ENCODE results near the gene C1QC.
"Not testable (repeated sequence)": the region's sequence is repeated elsewhere in the genome, so short reads cannot be mapped to it uniquely, and the experiment has no call there.

C1QC gene

DNA sequence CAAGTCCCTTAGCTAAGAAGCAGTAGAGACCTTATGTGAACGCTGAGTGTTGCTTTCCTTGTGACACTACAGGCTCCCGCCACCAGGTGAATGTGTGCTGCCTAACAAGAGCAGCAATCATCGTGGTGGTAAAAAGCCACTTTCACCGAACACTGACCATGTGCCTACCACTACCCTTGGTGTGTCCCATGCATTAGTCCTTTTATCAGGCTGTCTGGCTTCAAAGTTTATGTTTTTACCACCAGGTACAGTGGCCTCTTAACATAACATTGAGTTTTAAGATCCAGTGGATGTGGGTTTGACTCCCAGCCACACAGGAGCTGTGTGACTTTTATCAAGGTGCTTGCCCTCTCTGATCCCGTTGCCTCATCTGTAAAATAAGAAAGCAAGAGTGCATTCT, 11.3 kb downstream of the C1QC start:
- Histone ChIP-seq H3K27ac (ENCODE audit: low read length) (no peak overlapping the region), H3K36me3 (ENCODE audit: control insufficient read depth, low read depth, low read length) (no peaks in the 10 kb centered on the region), H3K4me3 (ENCODE audit: low read length) (no peak overlapping the region), H3K9me3 (ENCODE audit: control insufficient read depth, low read depth, low read length) (no peaks in the 10 kb centered on the region), H3K4me1 (ENCODE audit: control insufficient read depth, low read depth, low read length) (no peaks in the 10 kb centered on the region), H3K9ac (ENCODE audit: low read length) (no peak overlapping the region), H3K27me3 (ENCODE audit: control insufficient read depth, insufficient read depth, low read length) (no peaks in the 10 kb centered on the region)

DNA sequence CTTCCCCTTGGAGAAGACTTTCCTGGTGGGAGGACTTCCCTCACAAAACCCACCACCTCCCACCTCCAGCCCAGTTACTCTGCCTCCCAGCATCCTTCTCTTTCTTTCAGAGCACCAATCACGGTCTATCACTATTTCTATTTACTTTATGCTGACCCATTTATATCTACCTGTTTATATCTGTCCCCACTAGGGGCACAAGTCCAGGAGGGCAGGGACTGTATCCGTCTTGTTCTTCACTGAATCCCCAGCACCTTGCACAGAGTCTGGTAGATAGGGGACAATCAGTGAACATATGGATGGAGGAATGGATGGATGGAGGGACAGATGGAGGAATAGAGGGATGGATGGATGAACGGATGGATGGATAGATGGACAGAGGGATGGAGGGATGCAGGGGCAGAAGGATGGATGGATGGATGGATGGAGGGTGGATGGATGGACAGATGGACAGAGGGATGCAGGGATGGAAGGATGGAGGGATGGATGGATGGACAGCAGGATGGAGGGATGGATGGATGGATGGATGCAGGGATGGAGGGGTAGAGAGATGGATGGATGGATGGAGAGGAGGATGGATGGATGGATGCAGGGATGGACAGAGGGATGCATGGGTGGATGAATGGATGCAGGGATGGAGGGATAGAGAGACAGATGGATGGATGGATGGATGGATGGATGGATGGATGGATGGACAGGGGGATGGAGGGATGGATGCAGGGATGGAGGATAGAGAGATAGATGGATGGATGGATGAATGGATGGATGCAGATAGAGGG, 15.1 kb downstream of the C1QC start:
- H3K27ac ChIP-seq (ENCODE audit: low read length) = no peak overlapping the region
- no peak overlapping the region for H3K4me3 ChIP-seq (ENCODE audit: low read length)
- H3K9me3 ChIP-seq (ENCODE audit: control insufficient read depth, low read depth, low read length) = no peaks in the 10 kb centered on the region
- no peaks in the 10 kb centered on the region for H3K36me3 ChIP-seq (ENCODE audit: control insufficient read depth, low read depth, low read length)
- H3K27me3 ChIP-seq (ENCODE audit: control insufficient read depth, insufficient read depth, low read length) = no peaks in the 10 kb centered on the region
- no peaks in the 10 kb centered on the region for H3K4me1 ChIP-seq (ENCODE audit: control insufficient read depth, low read depth, low read length)
- H3K9ac ChIP-seq (ENCODE audit: low read length) = no peak overlapping the region

DNA sequence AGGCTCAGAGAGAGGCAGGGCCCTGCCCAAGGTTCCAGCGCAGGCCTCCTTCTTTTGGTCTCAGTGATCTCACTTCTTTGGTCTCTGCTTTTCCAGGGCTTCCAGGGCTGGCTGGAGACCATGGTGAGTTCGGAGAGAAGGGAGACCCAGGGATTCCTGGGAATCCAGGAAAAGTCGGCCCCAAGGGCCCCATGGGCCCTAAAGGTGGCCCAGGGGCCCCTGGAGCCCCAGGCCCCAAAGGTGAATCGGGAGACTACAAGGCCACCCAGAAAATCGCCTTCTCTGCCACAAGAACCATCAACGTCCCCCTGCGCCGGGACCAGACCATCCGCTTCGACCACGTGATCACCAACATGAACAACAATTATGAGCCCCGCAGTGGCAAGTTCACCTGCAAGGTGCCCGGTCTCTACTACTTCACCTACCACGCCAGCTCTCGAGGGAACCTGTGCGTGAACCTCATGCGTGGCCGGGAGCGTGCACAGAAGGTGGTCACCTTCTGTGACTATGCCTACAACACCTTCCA, 17.3 kb downstream of the C1QC start:
- Histone ChIP-seq H3K27me3 (ENCODE audit: control insufficient read depth, insufficient read depth, low read length) (no peaks in the 10 kb centered on the region), H3K27ac (ENCODE audit: low read length) (no peak overlapping the region), H3K9ac (ENCODE audit: low read length) (no peak overlapping the region), H3K4me3 (ENCODE audit: low read length) (no peak overlapping the region), H3K36me3 (ENCODE audit: control insufficient read depth, low read depth, low read length) (no peaks in the 10 kb centered on the region), H3K9me3 (ENCODE audit: control insufficient read depth, low read depth, low read length) (no peaks in the 10 kb centered on the region), H3K4me1 (ENCODE audit: control insufficient read depth, low read depth, low read length) (no peaks in the 10 kb centered on the region)

DNA sequence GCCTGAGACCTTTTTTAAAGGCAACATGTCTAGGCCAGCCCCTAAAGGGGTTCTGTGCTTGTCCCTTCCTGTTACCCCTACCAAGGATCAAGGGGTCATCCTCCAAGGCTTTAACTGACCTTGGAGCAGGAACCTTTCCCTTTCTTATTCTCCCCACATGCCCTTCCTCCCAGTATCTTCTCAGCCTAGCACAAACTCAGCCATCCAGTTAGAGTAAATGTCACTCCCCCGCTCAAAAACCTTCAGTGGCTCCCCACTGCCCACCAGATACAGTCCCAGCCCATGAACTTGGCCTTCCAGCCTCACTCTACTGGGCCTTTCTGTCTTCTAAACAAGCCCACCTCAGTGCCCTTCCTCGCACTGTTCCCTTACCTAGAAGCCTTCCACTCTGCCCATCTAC, 18.4 kb downstream of the C1QC start:
- Histone ChIP-seq H3K4me3 (ENCODE audit: low read length) (no peak overlapping the region), H3K27me3 (ENCODE audit: control insufficient read depth, insufficient read depth, low read length) (no peaks in the 10 kb centered on the region), H3K9me3 (ENCODE audit: control insufficient read depth, low read depth, low read length) (no peaks in the 10 kb centered on the region), H3K4me1 (ENCODE audit: control insufficient read depth, low read depth, low read length) (no peaks in the 10 kb centered on the region), H3K27ac (ENCODE audit: low read length) (no peak overlapping the region), H3K9ac (ENCODE audit: low read length) (no peak overlapping the region), H3K36me3 (ENCODE audit: control insufficient read depth, low read depth, low read length) (no peaks in the 10 kb centered on the region)

DNA sequence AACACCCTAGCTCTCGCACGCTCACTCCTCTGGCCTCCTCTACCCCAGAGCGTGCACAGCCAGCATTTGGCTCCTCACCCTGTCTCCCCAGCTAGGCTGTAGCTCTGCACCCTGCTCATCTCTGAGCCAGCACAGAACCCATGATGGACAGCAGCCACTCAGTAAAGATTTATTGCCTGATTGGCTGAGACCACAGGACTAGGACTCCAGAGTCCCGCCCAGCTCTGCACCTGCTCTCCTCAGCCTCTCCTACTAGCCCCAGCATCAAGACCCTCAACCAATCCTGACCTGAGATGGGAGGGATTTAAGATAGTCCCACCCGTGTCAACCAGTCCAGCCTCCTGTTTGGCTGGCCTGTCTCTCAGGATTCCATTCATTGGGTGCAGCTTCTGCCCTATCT, 18.9 kb downstream of the C1QC start:
- Histone ChIP-seq H3K4me1 (ENCODE audit: control insufficient read depth, low read depth, low read length) (no peaks in the 10 kb centered on the region), H3K27ac (ENCODE audit: low read length) (no peak overlapping the region), H3K9ac (ENCODE audit: low read length) (no peak overlapping the region), H3K27me3 (ENCODE audit: control insufficient read depth, insufficient read depth, low read length) (no peaks in the 10 kb centered on the region), H3K9me3 (ENCODE audit: control insufficient read depth, low read depth, low read length) (no peaks in the 10 kb centered on the region), H3K36me3 (ENCODE audit: control insufficient read depth, low read depth, low read length) (no peaks in the 10 kb centered on the region), H3K4me3 (ENCODE audit: low read length) (no peak overlapping the region)

DNA sequence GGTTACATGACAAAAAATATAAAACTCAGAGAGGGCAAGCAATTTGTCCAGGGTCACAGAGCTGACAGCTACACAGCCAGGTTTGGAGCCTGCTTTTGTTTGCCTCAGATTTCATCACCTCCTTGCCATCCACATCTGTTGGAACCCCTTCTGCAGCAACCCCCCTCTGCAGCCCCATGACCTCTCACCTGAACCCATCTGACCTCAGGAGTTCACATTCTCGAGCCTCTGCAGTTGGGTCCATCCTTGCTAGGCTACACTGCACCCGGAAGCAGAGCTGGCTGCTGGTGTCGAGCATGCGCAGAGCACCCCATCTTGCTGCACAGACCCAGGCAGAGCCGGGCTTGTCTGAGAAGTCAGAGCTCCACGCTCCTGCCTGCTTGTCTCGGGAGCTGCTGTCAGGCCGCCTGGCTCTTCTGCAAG, 19.6 kb downstream of the C1QC start:
- no peak overlapping the region for H3K27ac ChIP-seq (ENCODE audit: low read length)
- H3K9ac ChIP-seq (ENCODE audit: low read length) = no peak overlapping the region
- no peaks in the 10 kb centered on the region for H3K36me3 ChIP-seq (ENCODE audit: control insufficient read depth, low read depth, low read length)
- no peaks in the 10 kb centered on the region for H3K9me3 ChIP-seq (ENCODE audit: control insufficient read depth, low read depth, low read length)
- no peaks in the 10 kb centered on the region for H3K27me3 ChIP-seq (ENCODE audit: control insufficient read depth, insufficient read depth, low read length)
- H3K4me3 ChIP-seq (ENCODE audit: low read length) = no peak overlapping the region
- no peaks in the 10 kb centered on the region for H3K4me1 ChIP-seq (ENCODE audit: control insufficient read depth, low read depth, low read length)

DNA sequence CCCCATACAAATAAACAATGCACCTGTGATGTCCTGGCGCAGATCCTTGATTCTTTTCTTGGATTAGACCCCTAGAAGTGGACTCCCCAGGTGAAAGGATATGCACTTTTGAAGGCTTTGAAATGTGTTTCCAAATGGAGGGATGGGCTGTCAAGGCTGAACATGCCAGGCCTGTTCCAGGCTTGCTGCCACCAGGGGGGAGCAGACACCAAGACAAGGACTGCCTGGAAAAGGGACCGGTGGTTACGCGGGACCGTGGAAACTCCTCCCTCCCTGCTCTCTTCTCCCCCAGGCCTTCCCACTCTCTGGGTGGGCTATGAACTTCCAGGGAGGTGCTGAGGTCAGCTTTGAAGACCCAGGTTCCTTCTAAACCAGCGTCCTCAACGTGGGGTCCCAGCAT, 22.3 kb downstream of the C1QC start:
- H3K9ac ChIP-seq (ENCODE audit: low read length) = no peak overlapping the region
- no peaks in the 10 kb centered on the region for H3K4me1 ChIP-seq (ENCODE audit: control insufficient read depth, low read depth, low read length)
- H3K4me3 ChIP-seq (ENCODE audit: low read length) = no peak overlapping the region
- no peaks in the 10 kb centered on the region for H3K36me3 ChIP-seq (ENCODE audit: control insufficient read depth, low read depth, low read length)
- H3K27ac ChIP-seq (ENCODE audit: low read length) = no peak overlapping the region
- H3K9me3 ChIP-seq (ENCODE audit: control insufficient read depth, low read depth, low read length) = no peaks in the 10 kb centered on the region
- H3K27me3 ChIP-seq (ENCODE audit: control insufficient read depth, insufficient read depth, low read length) = no peaks in the 10 kb centered on the region

DNA sequence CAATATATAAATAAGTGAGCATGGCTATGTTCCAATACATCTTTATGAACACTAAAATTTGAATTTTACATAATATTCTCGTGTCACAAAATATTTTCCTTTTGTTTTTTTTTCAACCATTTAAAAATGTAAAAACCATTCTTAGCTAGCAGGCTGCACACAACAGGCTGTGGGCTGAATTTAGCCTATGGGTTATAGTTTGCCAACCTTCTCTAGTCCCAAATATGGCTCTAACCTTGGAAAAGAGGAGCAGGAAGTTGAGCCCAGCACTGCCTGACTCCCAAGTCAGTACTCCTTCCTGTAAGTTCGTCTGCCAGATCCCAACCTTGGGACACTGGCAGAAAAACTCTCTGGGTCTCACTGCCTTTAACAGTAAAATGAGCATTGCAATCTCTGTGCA, 23.0 kb downstream of the C1QC start:
- Histone ChIP-seq H3K4me1 (ENCODE audit: control insufficient read depth, low read depth, low read length) (no peaks in the 10 kb centered on the region), H3K9me3 (ENCODE audit: control insufficient read depth, low read depth, low read length) (no peaks in the 10 kb centered on the region), H3K27me3 (ENCODE audit: control insufficient read depth, insufficient read depth, low read length) (no peaks in the 10 kb centered on the region), H3K9ac (ENCODE audit: low read length) (no peak overlapping the region), H3K4me3 (ENCODE audit: low read length) (no peak overlapping the region), H3K27ac (ENCODE audit: low read length) (no peak overlapping the region), H3K36me3 (ENCODE audit: control insufficient read depth, low read depth, low read length) (no peaks in the 10 kb centered on the region)

DNA sequence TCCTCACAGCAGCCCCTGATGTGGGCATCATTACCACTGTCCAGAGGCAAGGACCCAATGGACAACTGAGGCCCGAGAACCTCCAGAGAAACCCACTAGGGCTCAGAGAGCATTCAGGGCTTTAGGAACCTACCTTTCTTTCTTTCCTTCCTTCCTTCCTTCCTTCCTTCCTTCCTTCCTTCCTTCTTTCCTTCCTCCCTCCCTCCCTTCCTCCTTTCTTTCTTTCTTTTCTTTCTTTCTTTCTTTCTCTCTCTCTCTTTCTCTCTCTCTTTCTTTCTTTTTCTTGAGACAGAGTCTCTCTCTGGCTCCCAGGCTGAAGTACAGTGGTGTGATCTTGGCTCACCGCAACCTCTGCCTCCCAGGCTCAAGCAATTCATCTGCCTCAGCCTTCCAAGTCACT, 25.4 kb downstream of the C1QC start:
- H3K36me3 ChIP-seq (ENCODE audit: control insufficient read depth, low read depth, low read length); H3K4me3 ChIP-seq (ENCODE audit: low read length); H3K27ac ChIP-seq (ENCODE audit: low read length); H3K4me1 ChIP-seq (ENCODE audit: control insufficient read depth, low read depth, low read length); H3K27me3 ChIP-seq (ENCODE audit: control insufficient read depth, insufficient read depth, low read length); H3K9ac ChIP-seq (ENCODE audit: low read length); H3K9me3 ChIP-seq (ENCODE audit: control insufficient read depth, low read depth, low read length): not testable (repeated sequence)

DNA sequence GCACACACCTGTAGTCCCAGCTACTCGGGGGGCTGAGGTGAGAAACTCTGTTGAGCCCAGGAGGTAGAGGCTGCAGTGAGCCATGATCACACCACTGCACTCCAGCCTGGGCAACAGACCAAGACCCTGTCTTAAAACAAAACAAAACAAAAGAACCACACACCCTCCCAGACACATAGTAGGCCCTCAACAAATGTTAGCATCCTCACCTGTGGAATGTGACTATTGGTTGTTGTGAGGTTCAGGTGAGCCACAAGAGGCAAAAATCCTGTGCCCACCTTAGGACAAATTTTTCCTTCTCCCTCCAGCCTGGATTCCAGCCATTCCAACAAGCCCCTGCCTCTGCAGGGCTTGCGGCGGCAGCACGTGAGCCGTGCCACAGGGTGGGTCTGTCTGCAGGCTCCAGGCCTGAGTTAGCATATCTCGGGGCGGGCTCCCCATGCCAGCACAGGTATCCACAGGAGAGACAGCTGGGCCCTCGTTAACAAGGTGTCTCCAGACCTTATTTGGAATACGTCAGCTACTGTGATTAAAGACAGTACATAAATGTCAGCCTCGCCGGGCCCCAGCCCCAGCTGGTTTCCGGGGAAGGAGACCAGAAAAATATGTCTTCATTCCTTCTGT, 27.0 kb downstream of the C1QC start:
- no peak overlapping the region for H3K4me3 ChIP-seq (ENCODE audit: low read length)
- H3K27me3 ChIP-seq (ENCODE audit: control insufficient read depth, insufficient read depth, low read length) = no peaks in the 10 kb centered on the region
- H3K36me3 ChIP-seq (ENCODE audit: control insufficient read depth, low read depth, low read length) = no peaks in the 10 kb centered on the region
- no peak overlapping the region for H3K27ac ChIP-seq (ENCODE audit: low read length)
- no peak overlapping the region for H3K9ac ChIP-seq (ENCODE audit: low read length)
- H3K9me3 ChIP-seq (ENCODE audit: control insufficient read depth, low read depth, low read length) = no peaks in the 10 kb centered on the region
- H3K4me1 ChIP-seq (ENCODE audit: control insufficient read depth, low read depth, low read length) = peaks cover 3% of the 10 kb centered on the region

DNA sequence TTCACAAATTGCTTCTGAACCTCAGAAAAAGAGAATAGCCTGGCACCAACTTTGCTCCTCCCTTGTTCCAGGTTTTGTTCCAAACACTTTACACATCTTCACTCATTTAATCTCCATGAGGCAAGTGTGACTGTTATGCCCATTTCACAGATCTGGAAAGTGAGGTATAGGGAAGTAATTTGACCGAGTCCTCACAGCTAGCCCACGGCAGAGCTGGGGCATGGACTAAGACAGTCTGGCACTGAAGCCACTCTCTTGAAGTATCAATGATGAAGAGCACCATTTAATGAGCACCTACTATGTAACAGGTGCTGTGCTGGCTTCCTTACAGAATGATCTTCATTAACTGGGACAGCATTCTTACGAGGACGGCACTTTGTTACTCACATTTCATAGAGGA, 28.6 kb downstream of the C1QC start:
- peaks cover 3% of the 10 kb centered on the region for H3K4me1 ChIP-seq (ENCODE audit: control insufficient read depth, low read depth, low read length)
- no peaks in the 10 kb centered on the region for H3K9me3 ChIP-seq (ENCODE audit: control insufficient read depth, low read depth, low read length)
- no peaks in the 10 kb centered on the region for H3K27me3 ChIP-seq (ENCODE audit: control insufficient read depth, insufficient read depth, low read length)
- H3K36me3 ChIP-seq (ENCODE audit: control insufficient read depth, low read depth, low read length) = no peaks in the 10 kb centered on the region
- H3K4me3 ChIP-seq (ENCODE audit: low read length) = no peak overlapping the region
- H3K27ac ChIP-seq (ENCODE audit: low read length) = no peak overlapping the region
- no peak overlapping the region for H3K9ac ChIP-seq (ENCODE audit: low read length)

Measured in iPS-18a (cell line).